ENCODE results near the gene NKX1-2.

DNA sequence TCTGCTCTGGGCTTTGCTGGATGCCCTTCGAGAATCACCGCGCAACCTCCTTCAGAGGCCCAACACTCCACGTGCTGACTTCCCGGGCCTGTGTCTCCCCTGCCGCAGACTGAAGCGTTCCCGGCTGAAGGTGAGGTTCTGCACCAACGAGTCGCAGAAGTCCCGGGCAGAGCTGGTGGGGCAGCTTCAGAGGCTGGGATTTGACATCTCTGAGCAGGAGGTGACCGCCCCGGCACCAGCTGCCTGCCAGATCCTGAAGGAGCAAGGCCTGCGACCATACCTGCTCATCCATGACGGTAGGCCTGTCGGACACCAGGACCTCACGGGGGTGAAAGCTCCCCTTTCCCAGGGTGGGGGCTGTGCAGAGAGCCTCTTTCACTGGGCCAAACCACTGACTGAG lies 34.2 kb upstream of the NKX1-2 start:
- TF ChIP-seq, protein P1, sequence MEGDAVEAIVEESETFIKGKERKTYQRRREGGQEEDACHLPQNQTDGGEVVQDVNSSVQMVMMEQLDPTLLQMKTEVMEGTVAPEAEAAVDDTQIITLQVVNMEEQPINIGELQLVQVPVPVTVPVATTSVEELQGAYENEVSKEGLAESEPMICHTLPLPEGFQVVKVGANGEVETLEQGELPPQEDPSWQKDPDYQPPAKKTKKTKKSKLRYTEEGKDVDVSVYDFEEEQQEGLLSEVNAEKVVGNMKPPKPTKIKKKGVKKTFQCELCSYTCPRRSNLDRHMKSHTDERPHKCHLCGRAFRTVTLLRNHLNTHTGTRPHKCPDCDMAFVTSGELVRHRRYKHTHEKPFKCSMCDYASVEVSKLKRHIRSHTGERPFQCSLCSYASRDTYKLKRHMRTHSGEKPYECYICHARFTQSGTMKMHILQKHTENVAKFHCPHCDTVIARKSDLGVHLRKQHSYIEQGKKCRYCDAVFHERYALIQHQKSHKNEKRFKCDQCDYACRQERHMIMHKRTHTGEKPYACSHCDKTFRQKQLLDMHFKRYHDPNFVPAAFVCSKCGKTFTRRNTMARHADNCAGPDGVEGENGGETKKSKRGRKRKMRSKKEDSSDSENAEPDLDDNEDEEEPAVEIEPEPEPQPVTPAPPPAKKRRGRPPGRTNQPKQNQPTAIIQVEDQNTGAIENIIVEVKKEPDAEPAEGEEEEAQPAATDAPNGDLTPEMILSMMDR (conservative IDR thresholded peaks at IDR 0.05; ENCODE audit: low read depth, low read length): no peak
- no peak for TF ChIP-seq EZH2 (IDR thresholded peaks at IDR 0.05; ENCODE audit: borderline replicate concordance, low read depth, low read length, poor library complexity, severe bottlenecking)
